Osteocyte (in vitro differentiated cells): Measurements from ENCODE around the gene HSD17B12. TPM values are rescaled to one million over a fixed set of nuclear protein-coding genes. Genes with fewer than 3 reads are reported as not detected.
"Not testable (repeated sequence)": the region's sequence is repeated elsewhere in the genome, so short reads cannot be mapped to it uniquely, and the experiment has no call there.

Experiments
- DNase-seq: peaks from one replicate; pipeline ENCODE4 v3.0.0; 2021; ENCODE audit warnings: mixed read lengths; ENCODE audit not compliant: unreplicated experiment; ENCODE audit errors: extremely low spot score
- H3K27ac Mint-ChIP-seq: one replicate; pipeline ENCODE4 v1.8.0; 2021; ENCODE audit warnings: mild to moderate bottlenecking, mixed read lengths; ENCODE audit not compliant: unreplicated experiment
- H3K27me3 Mint-ChIP-seq: one replicate; pipeline ENCODE4 v1.8.0; 2021; ENCODE audit warnings: mixed read lengths; ENCODE audit not compliant: unreplicated experiment
- H3K36me3 Mint-ChIP-seq: one replicate; pipeline ENCODE4 v1.8.0; 2021; ENCODE audit warnings: mixed read lengths; ENCODE audit not compliant: unreplicated experiment
- H3K4me1 Mint-ChIP-seq: one replicate; pipeline ENCODE4 v1.8.0; 2021; ENCODE audit warnings: mixed read lengths; ENCODE audit not compliant: unreplicated experiment
- H3K4me3 Mint-ChIP-seq: one replicate; pipeline ENCODE4 v1.8.0; 2021; ENCODE audit warnings: mild to moderate bottlenecking, moderate library complexity, mixed read lengths; ENCODE audit not compliant: unreplicated experiment
- H3K9me3 Mint-ChIP-seq: one replicate; pipeline ENCODE4 v1.8.0; 2021; ENCODE audit warnings: mixed read lengths; ENCODE audit not compliant: unreplicated experiment
- total RNA-seq: library from RNA; stranded (reverse); gene quantifications from 2 replicates; pipeline ENCODE4 v1.2.1, GENCODE V29; 2021
- TF ChIP-seq, protein P1 (sequence below): fragments of 200-600 bp; sonication (generic); IDR thresholded peaks from 2 replicates; pipeline ENCODE4 v1.5.0; 2021; ENCODE audit warnings: antibody characterized with exemption, mild to moderate bottlenecking, moderate library complexity

The HSD17B12 gene
- total RNA-seq, 1 donor from 2014 or later = 81.6 TPM

DNA sequence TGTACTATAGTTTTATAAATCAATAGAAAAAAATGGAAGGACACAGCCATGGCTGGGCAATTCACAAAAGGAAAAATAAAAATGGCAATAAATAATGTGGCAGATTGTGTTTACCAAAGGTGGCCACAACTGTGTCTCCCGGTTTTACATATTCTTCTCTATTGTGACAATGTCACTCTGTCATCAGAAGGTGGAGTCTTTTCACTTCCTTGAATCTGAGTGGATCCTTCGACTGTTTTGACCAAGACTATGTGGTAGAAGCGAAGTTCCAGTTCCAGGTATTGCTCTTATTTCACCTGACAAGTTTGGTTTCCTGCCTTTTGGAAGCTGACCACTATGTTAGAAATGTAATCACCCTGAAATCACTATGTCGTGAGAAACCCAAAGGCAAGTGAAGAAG, 31.0 kb upstream of the HSD17B12 start:
- DNase-seq = no peak
- TF ChIP-seq, protein P1, sequence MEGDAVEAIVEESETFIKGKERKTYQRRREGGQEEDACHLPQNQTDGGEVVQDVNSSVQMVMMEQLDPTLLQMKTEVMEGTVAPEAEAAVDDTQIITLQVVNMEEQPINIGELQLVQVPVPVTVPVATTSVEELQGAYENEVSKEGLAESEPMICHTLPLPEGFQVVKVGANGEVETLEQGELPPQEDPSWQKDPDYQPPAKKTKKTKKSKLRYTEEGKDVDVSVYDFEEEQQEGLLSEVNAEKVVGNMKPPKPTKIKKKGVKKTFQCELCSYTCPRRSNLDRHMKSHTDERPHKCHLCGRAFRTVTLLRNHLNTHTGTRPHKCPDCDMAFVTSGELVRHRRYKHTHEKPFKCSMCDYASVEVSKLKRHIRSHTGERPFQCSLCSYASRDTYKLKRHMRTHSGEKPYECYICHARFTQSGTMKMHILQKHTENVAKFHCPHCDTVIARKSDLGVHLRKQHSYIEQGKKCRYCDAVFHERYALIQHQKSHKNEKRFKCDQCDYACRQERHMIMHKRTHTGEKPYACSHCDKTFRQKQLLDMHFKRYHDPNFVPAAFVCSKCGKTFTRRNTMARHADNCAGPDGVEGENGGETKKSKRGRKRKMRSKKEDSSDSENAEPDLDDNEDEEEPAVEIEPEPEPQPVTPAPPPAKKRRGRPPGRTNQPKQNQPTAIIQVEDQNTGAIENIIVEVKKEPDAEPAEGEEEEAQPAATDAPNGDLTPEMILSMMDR = no peak
- peaks cover 4% of the 10 kb centered on the region for H3K9me3 Mint-ChIP-seq
- no peaks in the 10 kb centered on the region for H3K27me3 Mint-ChIP-seq
- H3K27ac Mint-ChIP-seq = no peak overlapping the region
- H3K36me3 Mint-ChIP-seq = peaks cover 10% of the 10 kb centered on the region
- peaks cover 8% of the 10 kb centered on the region for H3K4me1 Mint-ChIP-seq
- H3K4me3 Mint-ChIP-seq = no peak overlapping the region

DNA sequence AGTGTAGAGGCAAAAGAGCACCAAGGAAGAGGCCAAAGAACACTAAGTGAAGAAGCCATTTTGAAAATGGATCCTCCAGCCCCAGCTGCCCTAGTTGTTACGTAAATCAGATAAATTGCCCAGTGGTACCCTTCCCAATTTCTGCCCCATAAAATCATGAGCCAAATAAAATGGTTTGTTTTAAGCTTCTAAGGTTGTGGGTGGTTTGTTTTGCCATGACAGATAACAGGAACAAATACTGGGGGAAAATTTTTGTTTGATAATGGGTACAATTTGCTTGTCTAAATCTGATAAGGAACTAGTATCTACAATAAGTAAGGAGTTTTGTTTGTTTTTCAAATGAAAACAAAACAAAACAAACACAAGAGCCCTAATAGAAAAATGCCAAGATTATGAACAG, 30.6 kb upstream of the HSD17B12 start:
- H3K27ac Mint-ChIP-seq = no peak overlapping the region
- H3K4me3 Mint-ChIP-seq = no peak overlapping the region
- H3K36me3 Mint-ChIP-seq = peaks cover 10% of the 10 kb centered on the region
- TF ChIP-seq, protein P1 = no peak
- DNase-seq = no peak
- no peaks in the 10 kb centered on the region for H3K27me3 Mint-ChIP-seq
- peaks cover 4% of the 10 kb centered on the region for H3K9me3 Mint-ChIP-seq
- peaks cover 4% of the 10 kb centered on the region for H3K4me1 Mint-ChIP-seq

DNA sequence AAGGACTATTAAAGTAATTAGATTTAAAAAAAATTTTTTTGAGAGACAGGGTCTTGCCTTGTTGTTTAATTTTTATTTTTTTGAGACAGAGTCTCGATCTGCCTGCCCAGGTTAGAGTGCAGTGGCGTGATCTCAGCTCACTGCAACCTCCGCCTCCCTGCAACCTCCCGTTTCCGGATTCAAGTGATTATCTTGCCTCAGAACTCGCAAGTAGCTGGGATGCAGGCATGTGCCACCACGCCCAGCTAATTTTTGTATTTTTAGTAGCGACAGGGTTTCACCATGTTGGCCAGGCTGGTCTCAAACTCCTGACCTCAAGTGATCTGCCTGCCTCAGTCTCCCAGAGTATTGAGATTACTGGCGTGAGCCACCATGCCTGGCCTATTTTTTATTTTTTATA, 17.5 kb upstream of the HSD17B12 start:
- H3K27ac Mint-ChIP-seq, DNase-seq, H3K4me1 Mint-ChIP-seq, H3K4me3 Mint-ChIP-seq, H3K9me3 Mint-ChIP-seq, H3K36me3 Mint-ChIP-seq: not testable (repeated sequence)
- H3K27me3 Mint-ChIP-seq = peaks cover 19% of the 10 kb centered on the region

DNA sequence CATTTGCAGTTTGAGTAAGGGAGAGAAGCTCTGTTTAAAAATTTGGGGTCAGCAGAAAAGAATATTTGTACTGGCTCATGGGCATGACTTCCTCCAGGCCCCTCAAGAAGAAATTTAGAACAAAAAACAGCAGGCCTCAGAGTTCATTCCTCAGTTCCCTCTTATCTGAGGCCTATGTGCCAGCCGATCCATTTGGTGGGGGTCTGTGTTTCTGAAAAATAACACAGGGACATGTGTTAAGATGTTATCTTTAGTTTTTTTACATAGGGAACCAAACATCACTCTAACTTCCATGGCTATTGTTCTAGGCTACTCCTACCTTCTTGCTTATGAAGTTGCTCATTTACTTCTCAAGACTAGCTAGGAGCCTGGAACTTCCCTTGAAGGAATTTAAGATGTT, 16.2 kb upstream of the HSD17B12 start:
- Mint-ChIP-seq H3K4me3 (no peak overlapping the region), H3K27me3 (peaks cover 21% of the 10 kb centered on the region), H3K36me3 (no peaks in the 10 kb centered on the region), H3K4me1 (no peaks in the 10 kb centered on the region), H3K9me3 (no peaks in the 10 kb centered on the region), H3K27ac (no peak overlapping the region)
- TF ChIP-seq, protein P1 = no peak
- DNase-seq = no peak

DNA sequence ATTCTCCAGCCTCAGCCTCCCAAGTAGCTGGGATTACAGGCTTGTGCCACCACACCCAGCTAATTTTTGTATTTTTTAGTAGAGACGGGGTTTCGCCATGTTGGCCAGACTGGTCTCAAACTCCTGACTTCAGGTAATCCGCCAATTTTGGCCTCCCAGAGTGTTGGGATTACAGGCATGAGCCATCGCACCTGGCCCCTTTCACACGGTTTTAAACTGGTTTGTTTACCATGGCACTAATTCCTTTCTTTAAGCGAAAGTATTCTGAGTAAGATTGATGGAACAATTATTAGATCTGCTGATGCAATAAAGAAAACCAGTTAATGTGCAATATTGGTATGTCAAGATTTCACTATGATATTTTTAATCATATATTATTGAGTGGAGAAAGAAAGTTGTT, 9.3 kb upstream of the HSD17B12 start:
- H3K27ac Mint-ChIP-seq, H3K4me3 Mint-ChIP-seq: not testable (repeated sequence)

DNA sequence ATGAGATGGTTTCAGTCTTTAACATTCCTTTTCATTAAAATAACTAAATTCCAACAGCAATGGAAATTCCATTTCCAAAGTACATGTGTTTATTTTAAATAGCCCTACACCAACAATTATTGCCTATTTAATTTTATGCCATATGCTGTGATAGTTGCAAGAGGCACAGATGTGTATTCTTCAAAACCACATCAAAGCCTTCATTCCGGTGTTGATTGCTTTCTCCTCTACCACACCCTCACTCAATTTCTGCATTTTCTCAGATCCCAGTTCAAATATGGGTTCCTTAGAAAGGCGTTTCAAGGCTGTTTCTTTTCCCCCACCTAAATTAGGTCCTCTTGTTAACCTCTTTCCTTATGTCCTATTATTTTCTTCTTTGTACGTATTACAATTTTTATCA, 6.0 kb upstream of the HSD17B12 start:
- H3K36me3 Mint-ChIP-seq = no peaks in the 10 kb centered on the region

More for the DNA sequence above, 9.3 kb upstream of the HSD17B12 start:
- not testable (repeated sequence) for H3K36me3 Mint-ChIP-seq, H3K9me3 Mint-ChIP-seq, H3K4me1 Mint-ChIP-seq, DNase-seq
- H3K27me3 Mint-ChIP-seq = peaks cover 22% of the 10 kb centered on the region

More for the DNA sequence above, 6.0 kb upstream of the HSD17B12 start:
- Mint-ChIP-seq H3K27ac (no peak overlapping the region), H3K4me3 (no peak overlapping the region), H3K27me3 (peaks cover 14% of the 10 kb centered on the region), H3K9me3 (no peaks in the 10 kb centered on the region), H3K4me1 (peaks cover under 1% of the 10 kb centered on the region)
- TF ChIP-seq, protein P1 = no peak
- DNase-seq = no peak
